ENCODE measurements around the gene GNG12. TPM values are rescaled to one million over a fixed set of nuclear protein-coding genes. Genes with fewer than 3 reads are reported as not detected.

Gene GNG12
- total RNA-seq, 1 experiment from 2014 or later = 12.5 TPM

- ChIA-PET POLR2A (no interaction called here), CTCF (no interaction called here)
- H3K4me3 ChIP-seq (ENCODE audit: low read depth, low read length) = no peak overlapping the region
- no peaks in the 10 kb centered on the region for H3K9me3 ChIP-seq
- TF ChIP-seq CTCF (IDR thresholded peaks at IDR 0.05; ENCODE audit: insufficient read depth in 1 of 2, low read depth in 1 of 2, low read length in 1 of 2, severe bottlenecking in 1 of 2, unreplicated experiment in 1 of 2) = no peak
- H3K4me1 ChIP-seq = no peaks in the 10 kb centered on the region
- H3K36me3 Mint-ChIP-seq (ENCODE audit: insufficient read depth, unreplicated experiment) = no peaks in the 10 kb centered on the region
- H3K4me1 Mint-ChIP-seq (ENCODE audit: low read depth, unreplicated experiment) = no peaks in the 10 kb centered on the region
- DNase-seq = no peak
- no peaks in the 10 kb centered on the region for H3K9me3 Mint-ChIP-seq (ENCODE audit: unreplicated experiment)
- no peak overlapping the region for H3K27ac Mint-ChIP-seq (ENCODE audit: unreplicated experiment)
- BruUV-seq (replicated peaks) = no TSS peak
- intact Hi-C loops (cut with micrococcal nuclease; ENCODE audit: unreplicated experiment) = no loop called here
- H3K4me3 Mint-ChIP-seq (ENCODE audit: unreplicated experiment) = no peak overlapping the region
- H3K27me3 ChIP-seq (replicated peaks; ENCODE audit: control insufficient read depth, insufficient read depth, low read length) = no peaks in the 10 kb centered on the region
- no peaks in the 10 kb centered on the region for H3K27me3 Mint-ChIP-seq (ENCODE audit: insufficient read depth, unreplicated experiment)
- H3K36me3 ChIP-seq (ENCODE audit: control insufficient read depth, insufficient read depth, low read length) = no peaks in the 10 kb centered on the region
Measured at GRCh38 chr1:67785847-67786753, 47.2 kb downstream of the GNG12 start.

- H3K9me3 ChIP-seq = no peaks in the 10 kb centered on the region
- no peak overlapping the region for H3K4me3 ChIP-seq (ENCODE audit: low read depth, low read length)
- Mint-ChIP-seq H3K4me3 (ENCODE audit: unreplicated experiment) (no peak overlapping the region), H3K27ac (ENCODE audit: unreplicated experiment) (no peak overlapping the region), H3K9me3 (ENCODE audit: unreplicated experiment) (no peaks in the 10 kb centered on the region), H3K4me1 (ENCODE audit: low read depth, unreplicated experiment) (no peaks in the 10 kb centered on the region), H3K36me3 (ENCODE audit: insufficient read depth, unreplicated experiment) (no peaks in the 10 kb centered on the region), H3K27me3 (ENCODE audit: insufficient read depth, unreplicated experiment) (no peaks in the 10 kb centered on the region)
- intact Hi-C loops (cut with micrococcal nuclease; ENCODE audit: unreplicated experiment) = no loop called here
- no TSS peak for BruUV-seq (replicated peaks)
- no peaks in the 10 kb centered on the region for H3K4me1 ChIP-seq
- TF ChIP-seq CTCF (IDR thresholded peaks at IDR 0.05; ENCODE audit: insufficient read depth in 1 of 2, low read depth in 1 of 2, low read length in 1 of 2, severe bottlenecking in 1 of 2, unreplicated experiment in 1 of 2) = no peak
- no peak for DNase-seq
- CTCF ChIA-PET = no interaction called here
- no peaks in the 10 kb centered on the region for H3K36me3 ChIP-seq (ENCODE audit: control insufficient read depth, insufficient read depth, low read length)
- H3K27me3 ChIP-seq (replicated peaks; ENCODE audit: control insufficient read depth, insufficient read depth, low read length) = no peaks in the 10 kb centered on the region
- POLR2A ChIA-PET = no interaction called here
Measured at GRCh38 chr1:67784545-67785186, 48.6 kb downstream of the GNG12 start.

DNA sequence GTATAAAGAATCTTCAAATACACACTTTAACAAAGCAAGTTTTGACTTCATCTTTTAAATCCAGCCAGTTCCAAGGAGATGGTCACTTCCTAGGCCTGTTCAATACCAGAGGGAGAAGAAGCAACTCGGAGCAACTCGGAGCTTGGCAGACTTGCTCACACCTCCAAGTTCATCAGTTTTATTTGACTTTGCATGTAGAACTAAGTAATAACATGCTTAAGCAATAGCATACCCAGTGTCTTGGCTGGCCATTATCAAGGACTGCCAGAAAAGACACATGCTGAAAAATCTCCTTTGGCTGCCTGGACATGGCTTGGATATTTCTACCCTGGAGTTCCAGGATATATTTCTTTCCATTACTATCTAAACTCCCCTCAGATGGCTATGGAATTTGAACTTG is 52.6 kb downstream of the GNG12 start:
- H3K9me3 Mint-ChIP-seq (ENCODE audit: unreplicated experiment) = no peaks in the 10 kb centered on the region
- CTCF ChIA-PET = no interaction called here
- H3K27me3 Mint-ChIP-seq (ENCODE audit: insufficient read depth, unreplicated experiment) = no peaks in the 10 kb centered on the region
- no peak for TF ChIP-seq CTCF (IDR thresholded peaks at IDR 0.05; ENCODE audit: insufficient read depth in 1 of 2, low read depth in 1 of 2, low read length in 1 of 2, severe bottlenecking in 1 of 2, unreplicated experiment in 1 of 2)
- H3K36me3 Mint-ChIP-seq (ENCODE audit: insufficient read depth, unreplicated experiment) = no peaks in the 10 kb centered on the region
- no peaks in the 10 kb centered on the region for H3K4me1 Mint-ChIP-seq (ENCODE audit: low read depth, unreplicated experiment)
- intact Hi-C loops (cut with micrococcal nuclease; ENCODE audit: unreplicated experiment) = no loop called here
- POLR2A ChIA-PET = no interaction called here
- H3K27me3 ChIP-seq (replicated peaks; ENCODE audit: control insufficient read depth, insufficient read depth, low read length) = no peaks in the 10 kb centered on the region
- no peaks in the 10 kb centered on the region for H3K9me3 ChIP-seq
- no peak overlapping the region for H3K27ac Mint-ChIP-seq (ENCODE audit: unreplicated experiment)
- no peak overlapping the region for H3K4me3 ChIP-seq (ENCODE audit: low read depth, low read length)
- H3K4me3 Mint-ChIP-seq (ENCODE audit: unreplicated experiment) = no peak overlapping the region
- BruUV-seq (replicated peaks) = no TSS peak
- H3K36me3 ChIP-seq (ENCODE audit: control insufficient read depth, insufficient read depth, low read length) = no peaks in the 10 kb centered on the region
- H3K4me1 ChIP-seq = no peaks in the 10 kb centered on the region
- DNase-seq = no peak
